Activated naive CD8-positive, alpha-beta T cell treated with anti-CD3 and anti-CD28 coated beads for 36 hours (primary cell): ENCODE results near the gene SLC7A7. TPM values are rescaled to one million over a fixed set of nuclear protein-coding genes. Genes with fewer than 3 reads are reported as not detected.
A peak's percentile ranks its signal among the peaks of the same experiment; 100 is the strongest.
"Not testable (repeated sequence)": the region's sequence is repeated elsewhere in the genome, so short reads cannot be mapped to it uniquely, and the experiment has no call there.

Experiments used
- DNase-seq: peaks from one replicate; pipeline ENCODE4 v3.0.0; 2021
- H3K27ac Mint-ChIP-seq: one replicate; pipeline ENCODE4 v1.8.0; 2022; ENCODE audit warnings: mild to moderate bottlenecking, moderate library complexity, mixed read lengths
- H3K27me3 Mint-ChIP-seq: one replicate; pipeline ENCODE4 v1.8.0; 2022; ENCODE audit warnings: mild to moderate bottlenecking, mixed read lengths
- H3K36me3 Mint-ChIP-seq: one replicate; pipeline ENCODE4 v1.8.0; 2021; ENCODE audit warnings: mild to moderate bottlenecking, mixed read lengths
- H3K4me1 Mint-ChIP-seq: one replicate; pipeline ENCODE4 v1.8.0; 2021; ENCODE audit warnings: mixed read lengths
- H3K4me3 Mint-ChIP-seq: one replicate; pipeline ENCODE4 v1.8.0; 2022; ENCODE audit warnings: mild to moderate bottlenecking, moderate library complexity, mixed read lengths
- H3K9me3 Mint-ChIP-seq: one replicate; pipeline ENCODE4 v1.8.0; 2022; ENCODE audit warnings: mixed read lengths
- total RNA-seq, 2 experiments: library from RNA; stranded (reverse); gene quantifications; one replicate each; pipeline ENCODE4 v1.2.3, GENCODE V29; 2021

The SLC7A7 gene
- total RNA-seq, 2 experiments from 2014 or later: 0.56 to 1.0 TPM

GRCh38 chr14:22770481-22771187 is 44.6 kb downstream of the SLC7A7 start:
- no peak overlapping the region for H3K27ac Mint-ChIP-seq
- peaks cover 25% of the 10 kb centered on the region for H3K4me1 Mint-ChIP-seq
- no peak for DNase-seq
- no peaks in the 10 kb centered on the region for H3K9me3 Mint-ChIP-seq
- H3K4me3 Mint-ChIP-seq: no peak overlapping the region
- no peaks in the 10 kb centered on the region for H3K27me3 Mint-ChIP-seq
- H3K36me3 Mint-ChIP-seq: peaks cover 64% of the 10 kb centered on the region

- no peaks in the 10 kb centered on the region for H3K9me3 Mint-ChIP-seq
These were observed 45.9 kb downstream of the SLC7A7 start for GRCh38 chr14:22769369-22769768.

GRCh38 chr14:22768947-22769346 is 46.3 kb downstream of the SLC7A7 start:
- Mint-ChIP-seq H3K27ac (no peak overlapping the region), H3K4me1 (peaks cover 32% of the 10 kb centered on the region), H3K9me3 (no peaks in the 10 kb centered on the region), H3K27me3 (no peaks in the 10 kb centered on the region), H3K4me3 (no peak overlapping the region), H3K36me3 (peaks cover 67% of the 10 kb centered on the region)
- no peak for DNase-seq

More at GRCh38 chr14:22769369-22769768, 45.9 kb downstream of the SLC7A7 start:
- H3K4me1 Mint-ChIP-seq: peaks cover 32% of the 10 kb centered on the region
- no peak for DNase-seq
- H3K36me3 Mint-ChIP-seq: peaks cover 67% of the 10 kb centered on the region
- H3K27me3 Mint-ChIP-seq: no peaks in the 10 kb centered on the region
- no peak overlapping the region for H3K4me3 Mint-ChIP-seq
- no peak overlapping the region for H3K27ac Mint-ChIP-seq

GRCh38 chr14:22767323-22767589 is 48.0 kb downstream of the SLC7A7 start:
- no peak for DNase-seq
- peak overlapping the region; percentile 97 for H3K27ac Mint-ChIP-seq
- H3K27me3 Mint-ChIP-seq: no peaks in the 10 kb centered on the region
- H3K4me3 Mint-ChIP-seq: peak overlapping the region; percentile 93
- H3K36me3 Mint-ChIP-seq: peaks cover 63% of the 10 kb centered on the region
- H3K4me1 Mint-ChIP-seq: peaks cover 32% of the 10 kb centered on the region
- H3K9me3 Mint-ChIP-seq: peaks cover 3% of the 10 kb centered on the region

- H3K4me3 Mint-ChIP-seq: peak within 1 kb of the TSS; percentile 93
- H3K4me1 Mint-ChIP-seq: peaks cover 32% of the 10 kb centered on the region
- H3K27me3 Mint-ChIP-seq: no peaks in the 10 kb centered on the region
- H3K36me3 Mint-ChIP-seq: peaks cover 65% of the 10 kb centered on the region
- peaks cover 9% of the 10 kb centered on the region for H3K9me3 Mint-ChIP-seq
- H3K27ac Mint-ChIP-seq: peak within 1 kb of the TSS; percentile 97
- DNase-seq: peak; percentile 94
These were observed 48.5 kb downstream of the SLC7A7 start, which contains the start of gene OXA1L for GRCh38 chr14:22766457-22767322. Gene OXA1L, plus strand, starts transcription at chr14:22766688. Its CDS starts 14 bp downstream, at chr14:22766702.

GRCh38 chr14:22764382-22764781 is 50.9 kb downstream of the SLC7A7 start:
- Mint-ChIP-seq H3K4me3 (no peak overlapping the region), H3K4me1 (peaks cover 32% of the 10 kb centered on the region), H3K36me3 (peaks cover 59% of the 10 kb centered on the region), H3K27ac (no peak overlapping the region), H3K27me3 (no peaks in the 10 kb centered on the region), H3K9me3 (peaks cover 18% of the 10 kb centered on the region)
- DNase-seq: no peak

- H3K27me3 Mint-ChIP-seq: no peaks in the 10 kb centered on the region
- H3K4me1 Mint-ChIP-seq: peaks cover 12% of the 10 kb centered on the region
- peaks cover 47% of the 10 kb centered on the region for H3K36me3 Mint-ChIP-seq
- H3K27ac Mint-ChIP-seq: no peak overlapping the region
- H3K4me3 Mint-ChIP-seq: no peak overlapping the region
- DNase-seq: no peak
- peaks cover 18% of the 10 kb centered on the region for H3K9me3 Mint-ChIP-seq
These were observed 53.5 kb downstream of the SLC7A7 start for GRCh38 chr14:22761734-22762133.

GRCh38 chr14:22757972-22758650 is 57.1 kb downstream of the SLC7A7 start:
- H3K9me3 Mint-ChIP-seq: peaks cover 18% of the 10 kb centered on the region
- H3K36me3 Mint-ChIP-seq: peaks cover 34% of the 10 kb centered on the region
- not testable (repeated sequence) for H3K4me1 Mint-ChIP-seq, H3K27me3 Mint-ChIP-seq, H3K4me3 Mint-ChIP-seq, H3K27ac Mint-ChIP-seq, DNase-seq

GRCh38 chr14:22753586-22753985 is 61.6 kb downstream of the SLC7A7 start:
- H3K27me3 Mint-ChIP-seq: peaks cover 26% of the 10 kb centered on the region
- DNase-seq: no peak
- no peak overlapping the region for H3K4me3 Mint-ChIP-seq
- H3K36me3 Mint-ChIP-seq: peaks cover 6% of the 10 kb centered on the region
- no peaks in the 10 kb centered on the region for H3K9me3 Mint-ChIP-seq
- H3K4me1 Mint-ChIP-seq: peaks cover 6% of the 10 kb centered on the region
- no peak overlapping the region for H3K27ac Mint-ChIP-seq

GRCh38 chr14:22752422-22752821 is 62.8 kb downstream of the SLC7A7 start:
- H3K27me3 Mint-ChIP-seq: peaks cover 32% of the 10 kb centered on the region

GRCh38 chr14:22748631-22749068 is 66.6 kb downstream of the SLC7A7 start:
- H3K9me3 Mint-ChIP-seq: no peaks in the 10 kb centered on the region
- peaks cover 6% of the 10 kb centered on the region for H3K4me1 Mint-ChIP-seq
- H3K27me3 Mint-ChIP-seq: peaks cover 32% of the 10 kb centered on the region
- H3K36me3 Mint-ChIP-seq: no peaks in the 10 kb centered on the region
- DNase-seq: no peak
- no peak overlapping the region for H3K27ac Mint-ChIP-seq
- no peak overlapping the region for H3K4me3 Mint-ChIP-seq

More at GRCh38 chr14:22752422-22752821, 62.8 kb downstream of the SLC7A7 start:
- Mint-ChIP-seq H3K27ac (no peak overlapping the region), H3K4me3 (no peak overlapping the region), H3K36me3 (no peaks in the 10 kb centered on the region), H3K9me3 (no peaks in the 10 kb centered on the region), H3K4me1 (peaks cover 6% of the 10 kb centered on the region)
- DNase-seq: no peak

- Mint-ChIP-seq H3K4me1 (peaks cover 6% of the 10 kb centered on the region), H3K36me3 (no peaks in the 10 kb centered on the region), H3K9me3 (no peaks in the 10 kb centered on the region)
These were observed 67.0 kb downstream of the SLC7A7 start for GRCh38 chr14:22748206-22748605.

GRCh38 chr14:22747769-22748168 is 67.5 kb downstream of the SLC7A7 start:
- Mint-ChIP-seq H3K36me3 (no peaks in the 10 kb centered on the region), H3K27ac (no peak overlapping the region), H3K27me3 (peaks cover 36% of the 10 kb centered on the region), H3K9me3 (no peaks in the 10 kb centered on the region), H3K4me3 (no peak overlapping the region), H3K4me1 (peaks cover 6% of the 10 kb centered on the region)
- no peak for DNase-seq

More at GRCh38 chr14:22748206-22748605, 67.0 kb downstream of the SLC7A7 start:
- no peak overlapping the region for H3K4me3 Mint-ChIP-seq
- H3K27me3 Mint-ChIP-seq: peaks cover 32% of the 10 kb centered on the region
- DNase-seq: no peak
- no peak overlapping the region for H3K27ac Mint-ChIP-seq

- Mint-ChIP-seq H3K9me3 (peaks cover 1% of the 10 kb centered on the region), H3K4me1 (peaks cover 7% of the 10 kb centered on the region), H3K4me3 (no peak overlapping the region), H3K36me3 (peaks cover 4% of the 10 kb centered on the region), H3K27ac (no peak overlapping the region), H3K27me3 (peaks cover 22% of the 10 kb centered on the region)
- no peak for DNase-seq
These were observed 75.2 kb downstream of the SLC7A7 start for GRCh38 chr14:22740020-22740419.

GRCh38 chr14:22739423-22739822 is 75.8 kb downstream of the SLC7A7 start:
- no peak for DNase-seq
- peaks cover 7% of the 10 kb centered on the region for H3K4me1 Mint-ChIP-seq
- peaks cover 22% of the 10 kb centered on the region for H3K27me3 Mint-ChIP-seq
- H3K9me3 Mint-ChIP-seq: peaks cover 1% of the 10 kb centered on the region
- H3K36me3 Mint-ChIP-seq: peaks cover 4% of the 10 kb centered on the region
- no peak overlapping the region for H3K27ac Mint-ChIP-seq
- no peak overlapping the region for H3K4me3 Mint-ChIP-seq
